ENCODE results near the gene HBA1. TPM values are rescaled to one million over a fixed set of nuclear protein-coding genes. Genes with fewer than 3 reads are reported as not detected.
"Not testable (repeated sequence)": the region's sequence is repeated elsewhere in the genome, so short reads cannot be mapped to it uniquely, and the experiment has no call there.

The HBA1 gene
- polyA plus RNA-seq, 1 donor = 394 TPM

DNA sequence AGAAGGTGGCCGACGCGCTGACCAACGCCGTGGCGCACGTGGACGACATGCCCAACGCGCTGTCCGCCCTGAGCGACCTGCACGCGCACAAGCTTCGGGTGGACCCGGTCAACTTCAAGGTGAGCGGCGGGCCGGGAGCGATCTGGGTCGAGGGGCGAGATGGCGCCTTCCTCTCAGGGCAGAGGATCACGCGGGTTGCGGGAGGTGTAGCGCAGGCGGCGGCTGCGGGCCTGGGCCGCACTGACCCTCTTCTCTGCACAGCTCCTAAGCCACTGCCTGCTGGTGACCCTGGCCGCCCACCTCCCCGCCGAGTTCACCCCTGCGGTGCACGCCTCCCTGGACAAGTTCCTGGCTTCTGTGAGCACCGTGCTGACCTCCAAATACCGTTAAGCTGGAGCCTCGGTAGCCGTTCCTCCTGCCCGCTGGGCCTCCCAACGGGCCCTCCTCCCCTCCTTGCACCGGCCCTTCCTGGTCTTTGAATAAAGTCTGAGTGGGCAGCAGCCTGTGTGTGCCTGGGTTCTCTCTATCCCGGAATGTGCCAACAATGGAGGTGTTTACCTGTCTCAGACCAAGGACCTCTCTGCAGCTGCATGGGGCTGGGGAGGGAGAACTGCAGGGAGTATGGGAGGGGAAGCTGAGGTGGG is 3.1 kb upstream of the HBA1 start:
- DNase-seq = not testable (repeated sequence)

DNA sequence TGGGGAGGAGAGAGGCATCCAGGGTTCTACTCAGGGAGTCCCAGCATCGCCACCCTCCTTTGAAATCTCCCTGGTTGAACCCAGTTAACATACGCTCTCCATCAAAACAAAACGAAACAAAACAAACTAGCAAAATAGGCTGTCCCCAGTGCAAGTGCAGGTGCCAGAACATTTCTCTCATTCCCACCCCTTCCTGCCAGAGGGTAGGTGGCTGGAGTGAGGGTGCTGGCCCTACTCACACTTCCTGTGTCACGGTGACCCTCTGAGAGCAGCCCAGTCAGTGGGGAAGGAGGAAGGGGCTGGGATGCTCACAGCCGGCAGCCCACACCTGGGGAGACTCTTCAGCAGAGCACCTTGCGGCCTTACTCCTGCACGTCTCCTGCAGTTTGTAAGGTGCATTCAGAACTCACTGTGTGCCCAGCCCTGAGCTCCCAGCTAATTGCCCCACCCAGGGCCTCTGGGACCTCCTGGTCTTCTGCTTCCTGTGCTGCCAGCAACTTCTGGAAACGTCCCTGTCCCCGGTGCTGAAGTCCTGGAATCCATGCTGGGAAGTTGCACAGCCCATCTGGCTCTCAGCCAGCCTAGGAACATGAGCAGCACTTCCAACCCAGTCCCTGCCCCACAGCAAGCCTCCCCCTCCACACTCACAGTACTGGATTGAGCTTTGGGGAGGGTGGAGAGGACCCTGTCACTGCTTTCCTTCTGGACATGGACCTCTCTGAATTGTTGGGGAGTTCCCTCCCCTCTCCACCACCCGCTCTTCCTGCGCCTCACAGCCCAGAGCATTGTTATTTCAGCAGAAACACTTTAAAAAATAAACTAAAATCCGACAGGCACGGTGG is 2.3 kb upstream of the HBA1 start:
- DNase-seq = not testable (repeated sequence)

DNA sequence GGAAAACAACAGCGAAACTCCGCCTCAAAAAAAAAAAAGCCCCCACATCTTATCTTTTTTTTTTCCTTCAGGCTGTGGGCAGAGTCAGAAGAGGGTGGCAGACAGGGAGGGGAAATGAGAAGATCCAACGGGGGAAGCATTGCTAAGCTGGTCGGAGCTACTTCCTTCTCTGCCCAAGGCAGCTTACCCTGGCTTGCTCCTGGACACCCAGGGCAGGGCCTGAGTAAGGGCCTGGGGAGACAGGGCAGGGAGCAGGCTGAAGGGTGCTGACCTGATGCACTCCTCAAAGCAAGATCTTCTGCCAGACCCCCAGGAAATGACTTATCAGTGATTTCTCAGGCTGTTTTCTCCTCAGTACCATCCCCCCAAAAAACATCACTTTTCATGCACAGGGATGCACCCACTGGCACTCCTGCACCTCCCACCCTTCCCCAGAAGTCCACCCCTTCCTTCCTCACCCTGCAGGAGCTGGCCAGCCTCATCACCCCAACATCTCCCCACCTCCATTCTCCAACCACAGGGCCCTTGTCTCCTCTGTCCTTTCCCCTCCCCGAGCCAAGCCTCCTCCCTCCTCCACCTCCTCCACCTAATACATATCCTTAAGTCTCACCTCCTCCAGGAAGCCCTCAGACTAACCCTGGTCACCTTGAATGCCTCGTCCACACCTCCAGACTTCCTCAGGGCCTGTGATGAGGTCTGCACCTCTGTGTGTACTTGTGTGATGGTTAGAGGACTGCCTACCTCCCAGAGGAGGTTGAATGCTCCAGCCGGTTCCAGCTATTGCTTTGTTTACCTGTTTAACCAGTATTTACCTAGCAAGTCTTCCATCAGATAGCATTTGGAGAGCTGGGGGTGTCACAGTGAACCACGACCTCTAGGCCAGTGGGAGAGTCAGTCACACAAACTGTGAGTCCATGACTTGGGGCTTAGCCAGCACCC is 1.2 kb upstream of the HBA1 start:
- DNase-seq = no peak

DNA sequence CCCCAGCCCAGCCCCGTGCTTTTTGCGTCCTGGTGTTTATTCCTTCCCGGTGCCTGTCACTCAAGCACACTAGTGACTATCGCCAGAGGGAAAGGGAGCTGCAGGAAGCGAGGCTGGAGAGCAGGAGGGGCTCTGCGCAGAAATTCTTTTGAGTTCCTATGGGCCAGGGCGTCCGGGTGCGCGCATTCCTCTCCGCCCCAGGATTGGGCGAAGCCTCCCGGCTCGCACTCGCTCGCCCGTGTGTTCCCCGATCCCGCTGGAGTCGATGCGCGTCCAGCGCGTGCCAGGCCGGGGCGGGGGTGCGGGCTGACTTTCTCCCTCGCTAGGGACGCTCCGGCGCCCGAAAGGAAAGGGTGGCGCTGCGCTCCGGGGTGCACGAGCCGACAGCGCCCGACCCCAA is 474 bp upstream of the HBA1 start:
- DNase-seq = not testable (repeated sequence)

DNA sequence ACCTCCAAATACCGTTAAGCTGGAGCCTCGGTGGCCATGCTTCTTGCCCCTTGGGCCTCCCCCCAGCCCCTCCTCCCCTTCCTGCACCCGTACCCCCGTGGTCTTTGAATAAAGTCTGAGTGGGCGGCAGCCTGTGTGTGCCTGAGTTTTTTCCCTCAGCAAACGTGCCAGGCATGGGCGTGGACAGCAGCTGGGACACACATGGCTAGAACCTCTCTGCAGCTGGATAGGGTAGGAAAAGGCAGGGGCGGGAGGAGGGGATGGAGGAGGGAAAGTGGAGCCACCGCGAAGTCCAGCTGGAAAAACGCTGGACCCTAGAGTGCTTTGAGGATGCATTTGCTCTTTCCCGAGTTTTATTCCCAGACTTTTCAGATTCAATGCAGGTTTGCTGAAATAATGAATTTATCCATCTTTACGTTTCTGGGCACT is 928 bp downstream of the HBA1 start:
- no peak for DNase-seq

DNA sequence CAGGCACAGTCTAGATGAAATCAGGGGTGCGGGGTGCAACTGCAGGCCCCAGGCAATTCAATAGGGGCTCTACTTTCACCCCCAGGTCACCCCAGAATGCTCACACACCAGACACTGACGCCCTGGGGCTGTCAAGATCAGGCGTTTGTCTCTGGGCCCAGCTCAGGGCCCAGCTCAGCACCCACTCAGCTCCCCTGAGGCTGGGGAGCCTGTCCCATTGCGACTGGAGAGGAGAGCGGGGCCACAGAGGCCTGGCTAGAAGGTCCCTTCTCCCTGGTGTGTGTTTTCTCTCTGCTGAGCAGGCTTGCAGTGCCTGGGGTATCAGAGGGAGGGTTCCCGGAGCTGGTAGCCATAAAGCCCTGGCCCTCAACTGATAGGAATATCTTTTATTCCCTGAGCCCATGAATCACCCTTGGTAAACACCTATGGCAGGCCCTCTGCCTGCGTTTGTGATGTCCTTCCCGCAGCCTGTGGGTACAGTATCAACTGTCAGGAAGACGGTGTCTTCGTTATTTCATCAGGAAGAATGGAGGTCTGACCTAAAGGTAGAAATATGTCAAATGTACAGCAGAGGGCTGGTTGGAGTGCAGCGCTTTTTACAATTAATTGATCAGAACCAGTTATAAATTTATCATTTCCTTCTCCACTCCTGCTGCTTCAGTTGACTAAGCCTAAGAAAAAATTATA is 1.6 kb downstream of the HBA1 start:
- DNase-seq = no peak

DNA sequence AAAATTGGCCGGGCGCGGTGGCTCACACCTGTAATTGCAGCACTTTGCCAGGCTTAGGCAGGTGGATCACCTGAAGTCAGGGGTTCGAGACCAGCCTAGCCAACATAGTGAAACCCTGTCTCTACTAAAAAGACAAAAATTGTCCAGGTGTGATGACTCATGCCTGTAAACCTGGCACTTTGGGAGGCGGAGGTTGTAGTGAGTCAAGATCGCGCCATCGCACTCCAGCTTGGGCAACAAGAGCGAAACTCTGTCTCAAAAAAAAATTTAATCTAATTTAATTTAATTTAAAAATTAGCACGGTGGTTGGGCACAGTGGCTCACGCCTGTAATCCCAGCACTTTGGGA is 2.2 kb downstream of the HBA1 start:
- DNase-seq = no peak

DNA sequence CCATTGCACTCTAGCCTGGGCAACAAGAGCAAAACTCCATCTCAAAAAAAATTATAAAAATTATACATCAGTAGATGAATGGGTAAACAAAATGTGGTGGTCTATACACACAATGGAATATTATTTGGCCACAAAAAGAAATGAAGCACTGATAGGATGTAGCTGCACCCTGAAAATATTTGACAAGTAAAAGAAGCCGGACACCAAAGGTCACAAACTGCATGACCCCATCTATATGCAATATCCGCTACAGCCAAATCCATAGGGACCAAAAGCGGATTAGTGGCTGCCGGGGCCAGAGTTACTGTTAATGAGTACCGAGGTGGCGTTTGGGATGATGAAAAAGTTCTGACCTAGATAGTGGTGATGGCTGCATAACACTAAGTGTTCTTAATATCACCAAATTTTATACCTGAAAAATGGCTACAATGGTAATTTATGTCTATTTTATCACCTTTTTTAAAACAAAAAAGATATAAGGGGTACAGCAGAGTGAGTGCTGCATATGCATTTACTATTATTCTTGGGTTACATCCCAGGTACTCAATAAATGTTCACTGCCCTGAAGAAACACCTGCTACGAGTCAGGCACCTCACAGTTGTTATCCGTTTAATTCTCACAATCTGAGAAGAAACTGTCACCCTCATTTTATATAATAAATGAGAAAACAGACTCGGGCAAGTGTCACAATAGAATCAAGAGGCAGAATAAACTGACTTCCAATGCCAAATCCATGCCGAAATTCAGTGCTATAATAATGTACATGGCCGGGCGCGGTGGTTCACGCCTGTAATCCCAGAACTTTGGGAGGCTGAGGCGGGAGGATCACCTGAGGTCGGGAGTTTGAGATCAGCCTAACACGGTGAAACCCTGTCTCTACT is 3.0 kb downstream of the HBA1 start:
- DNase-seq = no peak

DNA sequence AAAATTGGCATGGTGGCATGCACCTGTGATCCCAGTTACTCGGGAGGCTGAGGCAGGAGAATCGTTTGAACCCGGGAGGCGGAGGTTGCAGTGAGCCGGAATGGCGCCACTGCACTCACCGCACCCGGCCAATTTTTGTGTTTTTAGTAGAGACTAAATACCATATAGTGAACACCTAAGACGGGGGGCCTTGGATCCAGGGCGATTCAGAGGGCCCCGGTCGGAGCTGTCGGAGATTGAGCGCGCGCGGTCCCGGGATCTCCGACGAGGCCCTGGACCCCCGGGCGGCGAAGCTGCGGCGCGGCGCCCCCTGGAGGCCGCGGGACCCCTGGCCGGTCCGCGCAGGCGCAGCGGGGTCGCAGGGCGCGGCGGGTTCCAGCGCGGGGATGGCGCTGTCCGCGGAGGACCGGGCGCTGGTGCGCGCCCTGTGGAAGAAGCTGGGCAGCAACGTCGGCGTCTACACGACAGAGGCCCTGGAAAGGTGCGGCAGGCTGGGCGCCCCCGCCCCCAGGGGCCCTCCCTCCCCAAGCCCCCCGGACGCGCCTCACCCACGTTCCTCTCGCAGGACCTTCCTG is 3.7 kb downstream of the HBA1 start, which contains the start of gene HBQ1:
TSS of gene HBQ1 (plus strand) at position 359 of the 575 bp plus-strand sequence. CDS start at position 387, 28 bp downstream.
- DNase-seq = no peak

DNA sequence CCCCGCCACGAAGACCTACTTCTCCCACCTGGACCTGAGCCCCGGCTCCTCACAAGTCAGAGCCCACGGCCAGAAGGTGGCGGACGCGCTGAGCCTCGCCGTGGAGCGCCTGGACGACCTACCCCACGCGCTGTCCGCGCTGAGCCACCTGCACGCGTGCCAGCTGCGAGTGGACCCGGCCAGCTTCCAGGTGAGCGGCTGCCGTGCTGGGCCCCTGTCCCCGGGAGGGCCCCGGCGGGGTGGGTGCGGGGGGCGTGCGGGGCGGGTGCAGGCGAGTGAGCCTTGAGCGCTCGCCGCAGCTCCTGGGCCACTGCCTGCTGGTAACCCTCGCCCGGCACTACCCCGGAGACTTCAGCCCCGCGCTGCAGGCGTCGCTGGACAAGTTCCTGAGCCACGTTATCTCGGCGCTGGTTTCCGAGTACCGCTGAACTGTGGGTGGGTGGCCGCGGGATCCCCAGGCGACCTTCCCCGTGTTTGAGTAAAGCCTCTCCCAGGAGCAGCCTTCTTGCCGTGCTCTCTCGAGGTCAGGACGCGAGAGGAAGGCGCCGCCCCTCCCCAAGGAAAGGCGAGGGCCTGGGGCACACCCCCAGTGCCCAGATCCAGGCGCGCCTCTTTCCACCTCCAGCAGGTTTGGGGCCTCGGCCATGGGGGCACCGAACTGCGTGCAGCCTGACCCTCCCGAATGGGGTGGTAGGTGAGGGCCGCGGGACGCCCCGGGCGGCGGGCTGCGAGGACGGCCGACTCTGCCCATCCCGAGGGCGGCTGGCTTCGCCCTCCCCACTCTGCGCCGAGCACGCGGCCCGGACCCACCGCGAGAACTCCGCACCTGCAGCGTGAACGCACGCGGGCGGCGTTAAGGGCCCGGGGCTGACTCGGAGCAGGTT is 4.4 kb downstream of the HBA1 start:
- peak; percentile 55 for DNase-seq

DNA sequence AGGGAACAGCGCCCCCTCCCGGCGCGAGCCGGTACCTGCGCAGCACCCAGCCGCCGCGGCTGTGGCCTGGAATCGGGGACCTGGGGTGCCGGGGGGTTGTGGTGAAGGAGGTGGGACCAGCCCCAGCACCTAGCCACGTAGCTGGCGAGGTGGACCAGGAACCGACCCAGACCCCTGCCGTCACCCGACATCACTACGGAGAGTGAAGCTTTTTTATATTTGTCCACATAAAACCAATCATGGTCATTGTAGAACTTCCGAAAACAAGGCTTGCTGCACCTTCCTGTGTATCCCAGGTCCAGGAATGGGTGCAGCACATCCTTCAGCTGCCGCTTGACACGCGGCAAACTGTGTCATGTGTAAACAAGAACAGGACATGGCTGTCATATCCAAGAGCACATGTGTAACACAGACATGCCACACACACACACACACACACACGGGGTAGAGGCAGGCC is 5.1 kb downstream of the HBA1 start:
- no peak for DNase-seq

DNA sequence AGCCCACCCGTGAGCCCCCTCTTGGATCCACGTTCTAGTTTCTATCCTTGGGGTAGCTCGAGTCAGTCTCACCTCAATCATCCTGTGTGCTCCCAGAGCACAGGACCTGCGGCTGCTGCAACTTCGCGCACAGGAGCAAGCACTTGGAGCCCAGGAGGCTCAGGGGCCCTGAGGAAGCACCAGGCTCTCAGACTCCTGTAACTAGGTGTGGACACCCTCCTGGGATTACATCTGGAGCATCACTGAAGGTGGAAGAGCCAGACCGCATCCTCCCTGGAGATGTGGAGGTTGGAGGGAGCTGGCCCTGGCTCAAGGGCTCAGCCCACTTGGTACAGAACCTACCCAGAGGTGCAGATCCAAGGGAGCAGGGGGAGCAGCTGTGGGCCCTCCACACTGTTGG is 6.5 kb downstream of the HBA1 start:
- no peak for DNase-seq

DNA sequence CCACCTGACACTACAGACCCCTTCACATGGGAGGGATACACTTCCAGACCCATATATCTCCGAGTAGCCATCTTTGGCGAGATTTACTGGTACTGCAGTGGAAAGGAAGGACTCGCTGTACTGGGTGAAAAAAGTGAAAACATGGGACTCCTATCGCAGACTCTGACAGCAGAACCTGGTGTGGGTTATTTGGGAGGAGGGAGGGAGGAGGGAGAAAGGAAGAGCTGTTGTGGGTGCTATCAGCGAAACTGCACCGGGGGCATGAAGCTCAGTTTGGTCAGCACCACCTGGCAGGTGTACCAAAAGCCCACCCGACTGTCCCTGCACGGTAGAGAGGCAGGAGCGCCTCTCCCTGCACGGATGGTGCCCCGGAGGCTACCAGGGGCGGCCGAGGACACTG is 8.7 kb downstream of the HBA1 start:
- no peak for DNase-seq

DNA sequence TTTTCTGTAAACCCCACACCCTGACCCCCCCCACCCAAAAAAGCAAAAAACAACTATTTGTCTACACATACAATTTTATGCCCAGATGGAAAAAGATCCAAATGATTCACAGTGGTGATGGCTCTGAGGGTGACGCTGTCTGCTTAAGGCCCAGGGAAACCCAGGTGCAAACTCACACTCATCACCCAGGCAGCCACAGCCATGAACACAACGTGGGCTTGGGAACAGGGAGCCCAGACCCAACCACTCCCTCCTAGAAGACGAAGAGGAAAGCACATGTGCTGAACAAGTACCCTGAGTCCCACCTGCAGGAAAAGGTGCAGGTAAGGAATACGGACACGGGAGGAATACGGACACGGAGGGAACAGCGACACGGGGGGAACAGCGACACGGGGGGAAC is 9.2 kb downstream of the HBA1 start:
- no peak for DNase-seq

DNA sequence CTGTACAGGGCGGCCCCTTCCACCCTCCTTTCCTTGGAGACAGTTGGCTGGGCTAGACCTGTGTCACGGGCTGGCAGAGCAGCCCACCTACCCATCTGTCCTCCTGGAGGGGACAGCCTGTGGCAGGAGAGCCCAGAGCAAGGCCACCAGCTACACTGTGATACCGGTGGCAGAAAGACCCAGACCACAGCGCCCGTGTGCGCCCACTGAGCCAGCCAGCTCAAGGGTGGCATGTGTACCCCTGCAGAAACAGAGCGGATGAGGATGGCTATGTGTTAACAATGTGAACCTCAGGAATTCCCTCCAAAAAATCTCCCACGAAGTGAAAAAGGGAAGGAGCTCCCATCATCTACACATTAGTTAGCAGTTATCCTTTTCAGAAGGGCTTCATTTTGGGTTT is 10.8 kb downstream of the HBA1 start:
- no peak for DNase-seq

DNA sequence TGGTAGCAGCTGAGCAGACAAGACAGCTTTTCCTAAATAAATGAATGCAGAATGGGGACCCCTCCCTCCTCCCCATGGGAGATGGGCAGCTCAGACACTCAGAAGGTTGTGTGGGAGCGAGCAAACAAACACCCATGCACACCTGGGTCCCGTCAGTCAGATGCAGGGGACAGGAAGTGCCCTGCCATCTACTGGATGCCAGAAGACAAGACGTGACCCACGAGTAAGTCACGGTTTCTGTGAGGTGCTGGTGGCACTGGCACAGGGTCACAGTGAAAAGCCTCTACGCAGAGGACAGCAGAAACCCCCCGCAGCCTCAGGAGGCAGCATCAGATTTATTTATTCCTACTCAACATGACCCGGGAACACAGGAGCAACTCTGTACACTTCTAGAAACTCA is 12.2 kb downstream of the HBA1 start:
- no peak for DNase-seq

DNA sequence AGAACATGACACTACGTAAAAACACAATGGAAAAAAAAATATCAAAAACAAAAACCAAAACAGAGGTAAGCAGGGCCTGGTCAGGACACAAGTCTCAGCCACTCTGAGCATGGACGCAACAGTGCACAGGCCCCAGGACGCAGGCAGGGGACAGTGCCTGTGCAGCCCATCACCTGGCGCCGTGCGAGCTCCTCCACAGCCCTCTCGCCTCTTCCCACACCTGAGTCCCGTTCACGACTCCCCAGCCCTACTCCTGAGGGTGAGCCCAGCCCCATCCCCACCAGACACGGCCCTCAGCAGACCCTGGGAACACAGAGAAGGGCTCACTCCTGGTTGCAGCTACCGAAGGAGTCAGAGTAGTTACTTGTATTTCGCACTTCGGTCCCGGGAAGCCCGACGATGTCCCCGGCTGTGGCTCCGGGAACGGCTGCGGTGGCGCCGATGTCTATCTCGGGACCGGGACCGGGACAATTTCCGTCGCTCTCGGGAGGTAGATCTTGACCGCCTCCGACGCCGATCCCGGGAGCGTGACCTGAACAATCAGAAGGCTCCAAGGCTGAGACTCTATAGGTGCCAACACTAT is 13.2 kb downstream of the HBA1 start:
- DNase-seq = no peak

DNA sequence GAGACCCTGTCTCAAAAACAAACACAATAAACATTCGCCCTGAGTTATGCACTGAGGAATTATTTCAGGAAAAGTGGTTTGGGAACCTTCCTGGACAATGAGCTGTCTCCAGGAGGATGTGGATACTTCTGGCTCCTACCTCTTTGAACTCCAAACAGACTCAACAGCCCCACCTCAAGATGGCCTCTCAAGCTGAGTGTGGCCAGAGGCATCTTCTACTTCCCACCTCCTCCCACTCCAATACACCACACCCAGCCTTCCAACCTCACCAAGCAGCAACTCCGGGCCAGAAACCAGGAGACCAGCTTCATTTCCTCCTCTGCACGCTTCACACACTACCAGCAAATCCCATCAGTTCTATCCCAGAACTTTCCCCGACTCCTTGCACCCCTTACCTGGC is 15.4 kb downstream of the HBA1 start:
- DNase-seq = no peak

DNA sequence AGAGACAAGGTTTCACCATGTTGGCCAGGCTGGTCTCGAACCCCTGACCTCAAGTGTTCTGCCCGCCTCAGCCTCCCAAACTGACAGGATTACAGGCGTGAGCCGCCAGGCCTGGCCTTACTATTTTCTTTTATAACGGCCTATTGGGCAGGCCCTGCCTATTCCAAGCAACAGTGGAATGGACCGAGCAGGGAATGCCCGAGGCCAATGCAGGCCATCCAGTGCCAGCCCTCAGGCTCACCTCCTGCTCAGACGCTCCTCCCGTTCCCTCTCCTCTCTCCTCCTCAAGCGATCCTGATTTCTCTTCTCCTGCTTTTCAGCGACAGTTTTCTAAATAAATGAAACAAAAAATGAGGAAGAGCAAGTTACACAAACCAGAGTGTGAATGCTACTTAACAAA is 16.2 kb downstream of the HBA1 start:
- DNase-seq = no peak
